AG08396 (cell line): Measurements from ENCODE around the gene KIF6.
"Not testable (repeated sequence)": the region's sequence is repeated elsewhere in the genome, so short reads cannot be mapped to it uniquely, and the experiment has no call there.

Source experiments
- DNase-seq: peaks from one replicate; pipeline ENCODE4 v3.0.0; 2012; ENCODE audit warnings: low spot score, mixed read lengths

The KIF6 gene

GRCh38 chr6:39496456-39496855 is 228.8 kb downstream of the KIF6 start:
- no peak for DNase-seq

- DNase-seq: no peak
These were observed 229.6 kb downstream of the KIF6 start for GRCh38 chr6:39495640-39496039.

DNA sequence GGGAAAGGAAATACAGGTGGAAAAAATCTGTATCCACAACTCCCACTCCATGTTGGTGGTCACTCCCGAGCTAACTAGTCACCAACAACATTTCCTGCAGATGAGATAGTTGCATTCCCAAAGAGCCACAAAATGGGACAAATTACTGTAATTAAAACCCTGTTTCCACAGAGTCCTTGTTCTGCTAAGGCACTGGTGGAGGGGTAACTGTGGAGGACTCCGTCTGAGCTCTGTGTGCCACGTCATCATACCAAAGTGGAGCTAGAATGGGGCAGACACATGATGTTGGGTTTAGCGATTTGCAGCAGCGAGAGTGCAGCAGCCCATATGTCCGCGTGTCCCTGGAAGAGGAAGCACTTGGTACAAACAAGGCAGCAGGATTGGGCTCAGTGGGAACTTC is 230.2 kb downstream of the KIF6 start:
- no peak for DNase-seq

GRCh38 chr6:39493777-39494176 is 231.4 kb downstream of the KIF6 start:
- DNase-seq: no peak

DNA sequence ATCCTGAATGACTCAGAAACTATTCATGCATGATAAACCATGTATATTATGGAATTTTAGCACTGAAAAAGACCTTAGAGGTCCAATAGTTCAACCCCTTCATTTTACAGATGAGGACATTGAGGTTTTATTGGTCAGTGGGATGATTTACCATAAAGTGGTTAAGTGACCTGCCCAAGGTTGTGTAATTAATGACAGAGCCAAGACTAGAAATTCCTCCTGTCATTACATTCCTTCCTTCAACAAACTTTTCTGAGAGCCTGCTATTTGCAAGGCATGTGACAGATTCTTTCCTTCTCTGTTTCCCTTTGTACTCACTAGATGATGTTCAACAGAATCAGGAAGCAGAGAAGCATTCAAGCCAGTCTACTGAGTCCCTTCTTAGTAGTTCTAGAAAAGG is 232.0 kb downstream of the KIF6 start:
- no peak for DNase-seq

GRCh38 chr6:39490108-39490507 is 235.1 kb downstream of the KIF6 start:
- DNase-seq: no peak

GRCh38 chr6:39488255-39488879 is 236.8 kb downstream of the KIF6 start:
- no peak for DNase-seq

DNA sequence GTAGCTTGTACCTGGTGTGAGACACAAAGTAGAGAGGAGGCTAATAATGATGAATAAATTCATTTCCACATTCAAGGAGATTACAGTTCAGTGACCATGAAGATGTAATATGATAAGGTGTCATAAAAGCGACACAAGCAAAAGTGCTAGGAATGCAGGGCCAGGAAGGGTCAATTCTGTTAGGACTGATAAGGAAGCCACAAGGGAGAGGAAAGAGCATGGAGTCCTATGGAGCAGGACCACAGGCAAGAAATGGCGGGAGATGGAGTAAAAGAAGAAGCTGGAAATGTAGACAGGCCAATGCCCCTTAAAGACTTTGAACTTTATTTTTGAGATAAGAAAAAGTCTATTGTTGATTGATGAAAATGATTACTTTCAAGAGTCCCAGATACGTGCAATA is 240.9 kb downstream of the KIF6 start:
- no peak for DNase-seq

DNA sequence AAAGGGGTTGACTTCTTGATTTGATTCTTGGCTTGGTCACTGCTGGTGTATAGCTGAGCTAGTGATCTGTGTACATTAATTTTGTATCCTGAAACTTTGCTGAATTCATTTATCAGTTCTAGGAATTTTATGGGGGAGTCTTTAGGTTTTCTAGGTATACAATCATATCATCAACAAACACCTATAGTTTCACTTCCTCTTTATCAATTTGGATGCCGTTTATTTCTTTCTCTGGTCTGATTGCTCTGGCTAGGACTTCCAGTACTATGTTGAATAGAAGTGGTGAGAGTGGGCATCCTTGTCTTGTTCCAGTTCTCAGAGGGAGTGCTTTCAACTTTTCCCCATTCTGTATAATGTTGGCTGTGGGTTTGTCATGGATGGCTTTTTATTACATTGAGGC is 245.4 kb downstream of the KIF6 start:
- DNase-seq: not testable (repeated sequence)

DNA sequence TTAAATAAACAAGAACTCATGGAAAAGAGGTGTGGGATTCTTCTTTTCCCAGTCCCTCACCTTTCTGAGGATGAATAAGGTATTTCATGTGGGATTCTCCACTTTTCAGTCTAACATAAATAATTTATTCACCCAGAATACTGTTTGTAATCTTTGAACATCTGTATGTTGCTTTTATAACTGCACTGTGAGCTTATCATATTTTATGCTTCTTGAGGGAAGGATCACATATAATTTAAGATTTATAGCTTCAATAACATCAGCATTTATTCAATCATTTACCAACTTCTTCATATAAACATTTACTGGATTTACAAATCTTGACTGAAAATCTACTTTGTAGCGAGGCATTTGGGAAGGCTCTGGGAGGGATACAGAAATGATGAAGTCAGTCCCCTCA is 248.5 kb downstream of the KIF6 start:
- DNase-seq: no peak

DNA sequence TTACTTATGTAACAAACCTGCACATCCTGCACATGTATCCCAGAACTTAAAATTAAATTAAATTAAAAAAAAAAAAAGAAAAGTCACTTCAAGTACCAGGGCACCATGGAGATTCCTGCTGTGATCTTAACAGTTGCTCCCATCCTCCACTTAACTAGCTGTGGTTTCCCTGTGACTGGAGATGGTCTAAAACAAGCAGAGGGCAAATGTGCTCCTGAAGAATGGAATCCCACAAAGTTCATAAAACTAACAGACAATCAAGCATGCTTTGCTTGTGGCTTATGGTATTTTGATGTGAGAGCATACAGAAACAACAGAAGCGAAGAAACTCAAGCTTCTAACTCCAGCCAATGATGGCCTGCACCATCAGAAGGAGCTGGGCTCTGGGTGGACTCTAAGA is 249.1 kb downstream of the KIF6 start:
- DNase-seq: no peak

DNA sequence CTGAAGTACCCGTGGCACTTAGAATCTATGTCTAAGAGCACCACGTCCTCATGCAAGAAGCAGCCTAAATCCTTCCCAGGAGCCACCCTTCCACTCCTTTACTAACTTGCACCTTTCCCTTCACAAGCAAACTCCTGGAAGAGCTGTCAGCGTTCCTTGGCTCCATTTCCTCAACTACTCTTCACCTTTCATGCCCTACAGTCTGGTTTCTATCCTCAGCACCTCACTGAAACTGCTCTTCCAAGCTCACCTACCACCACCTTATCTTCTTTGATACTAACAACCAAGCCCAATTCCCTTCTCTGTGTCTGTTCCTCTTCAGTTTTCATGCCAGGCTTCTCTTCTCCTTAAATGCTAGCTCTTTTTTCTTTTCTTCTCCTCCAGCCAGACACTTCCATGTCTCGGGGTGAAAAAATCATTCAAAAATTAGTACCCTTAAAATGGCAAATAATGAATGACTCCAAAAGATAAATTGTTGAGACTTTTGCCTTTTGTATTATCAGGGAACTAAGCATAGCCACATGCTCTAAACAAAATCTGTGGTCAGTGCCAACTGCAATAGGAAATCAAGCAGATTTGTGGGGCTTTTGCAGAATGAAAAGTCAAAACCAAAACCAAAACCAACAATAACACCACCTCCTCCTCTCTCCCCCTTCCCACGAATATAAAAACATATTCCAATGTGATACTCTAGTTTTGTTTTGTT is 253.1 kb downstream of the KIF6 start:
- no peak for DNase-seq

DNA sequence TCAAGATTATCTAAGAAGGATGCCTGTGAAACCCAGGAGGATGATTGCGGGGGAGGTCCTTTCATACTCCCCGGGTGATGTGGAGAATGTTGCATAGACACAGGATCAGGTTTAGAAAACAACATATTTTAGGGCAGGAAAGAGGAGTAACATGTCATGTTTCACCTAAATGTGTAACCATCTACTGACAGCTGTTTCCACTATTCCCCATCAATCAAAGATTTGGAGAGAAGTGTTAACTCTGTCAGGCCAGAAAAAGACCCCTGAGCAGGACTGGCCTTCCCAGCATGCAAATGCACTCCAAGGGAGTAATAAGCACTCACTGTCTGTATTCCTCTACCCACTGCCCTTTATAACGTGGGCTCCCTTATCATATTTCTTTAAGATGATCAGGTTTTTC is 254.7 kb downstream of the KIF6 start:
- no peak for DNase-seq

- no peak for DNase-seq
These were observed 256.8 kb downstream of the KIF6 start for GRCh38 chr6:39468385-39468784.

- DNase-seq: no peak
These were observed 258.6 kb downstream of the KIF6 start for GRCh38 chr6:39466631-39467030.

DNA sequence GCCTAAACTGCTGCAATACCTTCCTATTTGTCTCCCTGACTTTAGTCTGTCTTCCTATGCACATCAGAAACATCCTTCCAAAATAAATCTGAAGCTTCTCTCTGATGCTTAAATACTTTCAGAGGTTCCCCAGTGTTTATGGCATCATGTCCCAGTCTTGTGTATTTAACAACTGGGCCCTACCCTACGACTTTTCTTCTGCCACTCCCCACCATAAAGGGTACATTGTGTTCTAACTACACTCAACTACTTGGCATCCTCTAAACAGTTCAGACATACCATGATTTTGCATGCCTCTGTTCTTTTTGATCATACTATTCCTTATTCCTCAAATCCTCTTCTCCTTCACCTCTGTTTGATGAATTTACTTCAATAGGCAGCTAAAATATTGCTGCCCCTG is 259.7 kb downstream of the KIF6 start:
- no peak for DNase-seq

DNA sequence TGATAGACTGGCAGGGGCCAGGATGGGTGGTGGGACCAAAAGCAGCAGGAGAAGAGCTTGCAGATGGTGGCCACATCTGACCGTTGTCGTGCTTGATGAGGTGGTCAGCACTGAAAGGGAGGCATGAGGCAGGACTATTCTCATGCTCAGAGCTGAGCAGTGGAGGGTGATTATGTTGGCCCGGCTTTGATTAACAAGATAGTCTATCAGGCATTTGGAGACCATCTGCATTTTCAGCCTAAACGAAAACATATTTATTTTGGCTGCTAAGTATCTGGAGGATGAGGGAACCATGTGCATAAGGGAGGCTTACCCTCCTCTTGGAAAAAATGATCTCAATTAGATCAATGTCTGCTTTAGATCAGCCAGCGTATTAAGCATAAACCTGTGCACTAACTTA is 261.1 kb downstream of the KIF6 start:
- DNase-seq: no peak

DNA sequence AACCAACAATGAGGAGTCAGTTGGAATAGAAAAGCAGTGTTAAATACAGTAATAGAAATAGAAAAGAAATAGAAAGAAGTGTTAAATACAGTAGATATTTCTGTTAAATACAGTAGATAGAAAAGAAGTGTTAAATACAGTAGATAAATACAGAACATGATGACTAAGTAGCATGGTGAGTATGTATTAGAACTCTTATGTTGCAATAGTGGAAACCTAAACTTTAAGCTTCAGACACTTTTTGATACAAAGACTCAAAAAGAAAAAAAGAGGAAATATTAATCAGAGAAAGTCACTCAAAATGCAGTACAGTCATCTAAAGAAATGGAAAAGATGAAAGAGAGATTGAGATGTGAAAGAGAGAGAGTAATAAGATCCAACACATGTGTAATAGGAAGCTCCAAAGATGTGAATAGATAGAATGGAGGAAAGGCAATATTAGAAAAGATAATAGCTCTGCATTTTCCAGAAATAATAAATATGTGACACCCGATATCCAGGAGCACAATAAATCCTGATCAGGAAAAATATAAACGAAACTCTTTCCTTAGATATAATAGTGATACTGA is 271.2 kb downstream of the KIF6 start:
- no peak for DNase-seq

DNA sequence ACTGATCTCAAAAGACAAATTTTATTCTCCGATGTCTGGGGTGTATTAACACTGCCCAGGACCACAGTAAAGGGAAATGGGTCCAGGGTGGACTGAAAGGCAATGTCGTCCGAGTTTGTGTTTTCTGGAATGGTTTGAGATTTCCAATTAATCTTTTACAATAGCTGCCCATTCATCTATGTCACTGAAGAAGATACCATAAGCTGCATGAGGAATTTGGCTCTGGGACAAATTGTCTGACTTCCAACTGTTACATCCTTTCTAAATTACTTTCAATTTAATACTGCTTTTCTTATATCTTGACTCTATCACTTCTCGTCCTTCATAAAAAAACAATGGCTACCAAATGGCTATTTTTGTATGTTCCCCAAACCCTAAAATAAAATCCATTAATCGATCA is 272.0 kb downstream of the KIF6 start:
- no peak for DNase-seq

DNA sequence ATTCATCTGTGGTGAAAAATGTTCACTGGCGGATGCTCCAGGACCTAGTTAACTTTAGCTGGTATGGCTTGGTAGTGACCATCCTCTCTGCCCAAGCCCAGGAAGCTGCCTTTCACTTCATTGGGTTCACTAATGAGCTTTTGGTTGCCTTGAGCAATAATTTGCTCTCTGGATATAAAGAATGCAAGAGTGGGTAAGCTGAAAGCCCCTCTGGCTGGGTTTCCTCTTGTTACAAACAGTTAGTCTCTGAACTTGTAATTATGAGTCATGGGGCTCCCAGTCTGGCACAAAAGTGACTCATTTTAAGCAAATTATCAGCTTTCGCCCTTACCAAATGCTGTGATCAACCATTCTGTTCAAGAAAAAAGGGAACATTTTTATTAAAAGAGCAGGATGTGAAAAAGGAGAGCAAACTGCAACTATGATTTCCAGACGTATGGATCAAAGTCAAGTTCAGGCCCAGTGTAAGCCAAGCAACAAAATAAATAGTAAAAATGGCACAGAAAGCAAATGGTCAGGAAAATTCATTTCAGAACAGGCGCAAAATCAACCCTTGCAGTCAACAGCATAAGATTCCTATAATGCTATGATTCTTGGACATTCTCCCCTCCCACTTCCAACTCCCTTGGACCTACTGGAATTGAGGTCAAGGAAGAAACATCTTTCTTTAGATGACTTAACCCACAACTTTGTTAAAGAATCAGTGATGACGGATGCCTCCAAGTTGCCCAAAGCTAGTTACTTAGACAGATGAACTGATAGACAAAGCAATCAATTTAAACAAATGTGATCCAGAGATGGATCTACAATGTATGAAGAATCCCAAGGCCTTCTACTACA is 272.7 kb downstream of the KIF6 start:
- peak; percentile 47 for DNase-seq

GRCh38 chr6:39451831-39452230 is 273.4 kb downstream of the KIF6 start:
- no peak for DNase-seq

- no peak for DNase-seq
These were observed 276.2 kb downstream of the KIF6 start for GRCh38 chr6:39449022-39449421.

DNA sequence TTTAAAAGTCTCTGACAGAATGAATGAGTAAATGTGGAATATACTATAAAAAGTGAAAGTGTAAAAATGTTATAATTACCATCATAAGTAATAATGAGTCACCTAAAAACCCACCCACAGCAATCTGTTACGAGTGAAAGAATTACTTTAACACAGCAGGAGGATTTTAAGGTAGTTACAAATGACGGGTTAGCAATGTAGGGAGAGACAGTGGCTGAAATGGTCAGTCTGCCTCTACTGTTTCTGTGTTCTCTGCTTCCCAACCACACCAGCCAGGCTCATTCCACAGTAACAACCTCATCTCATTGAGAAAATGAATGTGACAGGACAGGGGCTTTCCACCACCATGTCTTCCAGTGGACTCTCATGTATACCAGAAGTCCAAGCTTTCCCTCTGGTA is 278.3 kb downstream of the KIF6 start:
- DNase-seq: no peak
